Neural cell (in vitro differentiated cells): Measurements from ENCODE around the gene DRAM1. TPM values are rescaled to one million over a fixed set of nuclear protein-coding genes. Genes with fewer than 3 reads are reported as not detected.

ENCODE experiments used
- H2AFZ ChIP-seq: fragments of 200-600, 300-800 bp; sonication (generic), shearing (Covaris generic); 2 replicates; pipeline ENCODE4 v1.6.0; 2014; ENCODE audit warnings: low read depth, mild to moderate bottlenecking, antibody characterized with exemption, low read length, moderate library complexity
- H3F3A ChIP-seq: fragments of 200-600 bp; shearing (Covaris generic); 2 replicates; pipeline ENCODE4 v1.6.1; 2016; ENCODE audit warnings: mild to moderate bottlenecking, moderate library complexity, mixed read lengths, antibody characterized with exemption, low read length; ENCODE audit not compliant: insufficient read depth, poor library complexity, severe bottlenecking
- H3K27ac ChIP-seq: fragments of 200-600, 300-800 bp; sonication (generic), shearing (Covaris generic); 2 replicates; pipeline ENCODE4 v1.5.1; 2014; ENCODE audit warnings: mild to moderate bottlenecking, low read length, moderate library complexity
- H3K27me3 ChIP-seq: fragments of 300-800, 200-600 bp; sonication (generic), shearing (Covaris generic); 2 replicates; pipeline ENCODE4 v1.6.0; 2014; ENCODE audit warnings: mild to moderate bottlenecking, low read depth, low read length, moderate library complexity; ENCODE audit not compliant: insufficient read depth
- H3K36me3 ChIP-seq: fragments of 300-800, 200-600 bp; sonication (generic), shearing (Covaris generic); 2 replicates; pipeline ENCODE4 v1.5.1; 2014; ENCODE audit warnings: mild to moderate bottlenecking, antibody characterized with exemption, low read length, moderate library complexity; ENCODE audit not compliant: insufficient read depth
- H3K4me2 ChIP-seq: fragments of 300-800, 200-600 bp; sonication (generic), shearing (Covaris generic); 2 replicates; pipeline ENCODE4 v1.6.0; 2014; ENCODE audit warnings: mild to moderate bottlenecking, low read length
- H3K4me3 ChIP-seq: fragments of 300-800, 200-600 bp; sonication (generic), shearing (Covaris generic); 2 replicates; pipeline ENCODE4 v1.5.1; 2014; ENCODE audit warnings: mild to moderate bottlenecking, low read length, moderate library complexity
- H3K79me2 ChIP-seq: fragments of 200-600 bp; shearing (Covaris generic); replicated peaks from 2 replicates; pipeline ENCODE4 v1.6.0; 2014; ENCODE audit warnings: mild to moderate bottlenecking, low read length, moderate library complexity; ENCODE audit not compliant: insufficient read depth
- H3K9ac ChIP-seq: fragments of 300-800, 200-600 bp; sonication (generic), shearing (Covaris generic); 2 replicates; pipeline ENCODE4 v1.6.1; 2016; ENCODE audit warnings: mild to moderate bottlenecking, low read length, mixed read lengths
- H3K9me2 ChIP-seq: fragments of 200-600 bp; shearing (Covaris generic); 2 replicates; pipeline ENCODE4 v1.6.1; 2016; ENCODE audit warnings: mild to moderate bottlenecking, low read length, mixed read lengths; ENCODE audit not compliant: insufficient read depth
- H3K9me3 ChIP-seq: fragments of 200-600, 300-800 bp; sonication (generic), shearing (Covaris generic); 2 replicates; pipeline ENCODE4 v1.6.1; 2016; ENCODE audit warnings: mild to moderate bottlenecking, mixed run types, low read length, moderate library complexity, mixed read lengths
- H4K20me1 ChIP-seq: fragments of 200-600 bp; shearing (Covaris generic); 2 replicates; pipeline ENCODE4 v1.6.1; 2016; ENCODE audit warnings: mild to moderate bottlenecking, mixed run types; ENCODE audit not compliant: insufficient read depth
- CTCF ChIP-seq: fragments of 450-650 bp; IDR thresholded peaks from 2 replicates; pipeline ENCODE4 v1.5.1; 2014; ENCODE audit warnings: antibody characterized with exemption, mild to moderate bottlenecking, moderate library complexity; ENCODE audit not compliant: poor library complexity, severe bottlenecking
- EP300 ChIP-seq: fragments of 450-650 bp; conservative IDR thresholded peaks from 2 replicates; pipeline ENCODE4 v1.6.1; 2014; ENCODE audit warnings: antibody characterized with exemption, mild to moderate bottlenecking, moderate library complexity; ENCODE audit not compliant: poor library complexity, severe bottlenecking
- EZH2 ChIP-seq: fragments of 200-600, 300-800 bp; shearing (Covaris generic), sonication (generic); IDR thresholded peaks from 2 replicates; pipeline ENCODE4 v1.6.1; 2014; ENCODE audit warnings: antibody characterized with exemption, low read length, borderline replicate concordance, mild to moderate bottlenecking; ENCODE audit not compliant: insufficient read depth, poor library complexity, severe bottlenecking
- MXI1 ChIP-seq: fragments of 450-650 bp; conservative IDR thresholded peaks from 2 replicates; pipeline ENCODE4 v1.6.1; 2014; ENCODE audit warnings: antibody characterized with exemption, mild to moderate bottlenecking; ENCODE audit not compliant: poor library complexity, severe bottlenecking
- POLR2AphosphoS5 ChIP-seq: IDR thresholded peaks from 2 replicates; pipeline ENCODE4 v1.6.1; 2012
- RAD21 ChIP-seq: fragments of 450-650 bp; conservative IDR thresholded peaks from 2 replicates; pipeline ENCODE4 v1.6.1; 2014; ENCODE audit warnings: antibody characterized with exemption, mild to moderate bottlenecking, moderate library complexity
- REST ChIP-seq: IDR thresholded peaks from 2 replicates; pipeline ENCODE4 v1.6.1; 2012; ENCODE audit warnings: borderline replicate concordance
- SMC3 ChIP-seq: fragments of 450-650 bp; conservative IDR thresholded peaks from 2 replicates; pipeline ENCODE4 v1.6.1; 2014; ENCODE audit warnings: antibody characterized with exemption, mild to moderate bottlenecking, moderate library complexity; ENCODE audit not compliant: poor library complexity
- TAF1 ChIP-seq: IDR thresholded peaks from 2 replicates; pipeline ENCODE4 v1.6.1; 2012; ENCODE audit warnings: low read depth
- polyA plus RNA-seq: library from polyadenylated mRNA; depleted of rRNA; stranded (reverse); fragments of >200 nt; gene quantifications from 2 replicates; pipeline ENCODE4 v1.2.3, GENCODE V29; 2014

Gene DRAM1
- polyA plus RNA-seq, 1 donor from 2014 or later = 0.17 TPM

- Histone ChIP-seq H3K9me3 (no peaks in the 10 kb centered on the region), H3K36me3 (no peaks in the 10 kb centered on the region), H3K4me3 (no peak overlapping the region), H3K9ac (no peak overlapping the region), H3K9me2 (no peaks in the 10 kb centered on the region), H3K79me2 (no peaks in the 10 kb centered on the region), H3F3A (no peaks in the 10 kb centered on the region), H2AFZ (no peak overlapping the region), H3K27ac (no peak overlapping the region), H3K4me2 (no peak overlapping the region), H3K27me3 (peaks cover 25% of the 10 kb centered on the region), H4K20me1 (no peaks in the 10 kb centered on the region)
- TF ChIP-seq CTCF = no peak
- TF ChIP-seq EP300 = no peak
- TF ChIP-seq TAF1 = no peak
- no peak for TF ChIP-seq RAD21
- no peak for TF ChIP-seq REST
- no peak for TF ChIP-seq POLR2AphosphoS5
- TF ChIP-seq SMC3 = no peak
- no peak for TF ChIP-seq EZH2
- no peak for TF ChIP-seq MXI1
These were observed 989 bp upstream of the DRAM1 start for GRCh38 chr12:101876322-101876860.

DNA sequence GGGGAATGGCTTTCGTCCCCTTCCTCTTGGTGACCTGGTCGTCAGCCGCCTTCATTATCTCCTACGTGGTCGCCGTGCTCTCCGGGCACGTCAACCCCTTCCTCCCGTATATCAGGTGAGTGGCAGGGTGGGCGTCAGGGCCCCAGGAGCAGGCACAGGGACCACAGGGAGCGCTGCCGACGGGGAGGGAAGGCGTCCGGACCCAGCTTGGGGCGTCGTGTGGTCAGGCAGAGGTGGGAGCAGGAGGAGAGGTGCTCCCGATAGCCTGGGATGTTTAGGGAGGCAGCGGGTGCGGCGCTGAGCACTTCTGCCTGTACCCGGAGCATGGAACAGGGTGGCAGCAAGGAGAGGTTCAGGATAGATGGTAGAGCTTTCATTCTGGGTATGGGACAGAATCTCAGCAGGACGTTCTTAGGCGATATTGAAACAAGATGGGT, 444 bp downstream of the DRAM1 start:
- H3K27ac ChIP-seq = no peak overlapping the region
- no peaks in the 10 kb centered on the region for H3K9me2 ChIP-seq
- H3K79me2 ChIP-seq = no peaks in the 10 kb centered on the region
- no peak overlapping the region for H3K9ac ChIP-seq
- H3K36me3 ChIP-seq = no peaks in the 10 kb centered on the region
- no peaks in the 10 kb centered on the region for H4K20me1 ChIP-seq
- H3K27me3 ChIP-seq = peaks cover 25% of the 10 kb centered on the region
- TF ChIP-seq CTCF (no peak), MXI1 (no peak), TAF1 (no peak), SMC3 (no peak), REST (no peak), POLR2AphosphoS5 (no peak), EP300 (no peak), EZH2 (no peak), RAD21 (no peak)
- H3F3A ChIP-seq = no peaks in the 10 kb centered on the region
- H3K9me3 ChIP-seq = no peaks in the 10 kb centered on the region
- H3K4me3 ChIP-seq = peak overlapping the region; percentile 69
- H3K4me2 ChIP-seq = no peak overlapping the region
- H2AFZ ChIP-seq = no peak overlapping the region
